ENCODE data around the gene ALDH8A1.

Gene ALDH8A1

DNA sequence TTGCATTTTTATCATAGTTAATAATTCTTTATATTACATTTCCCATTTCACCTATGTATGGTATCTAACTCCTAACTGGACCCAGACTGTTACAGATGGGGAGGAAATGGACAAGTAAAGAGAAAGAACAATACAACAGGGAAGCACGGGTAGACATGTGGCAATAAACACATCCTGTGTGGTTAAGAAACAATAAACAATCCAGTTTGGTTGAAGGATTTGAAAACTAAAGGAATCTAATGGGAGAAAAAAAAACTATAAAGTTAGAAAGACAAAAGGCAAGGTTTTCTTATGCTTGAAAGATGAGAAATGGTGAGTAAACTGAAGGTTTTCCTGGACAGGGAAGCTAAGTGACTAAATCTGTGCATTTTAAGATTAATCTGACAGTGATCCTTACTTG lies 34.9 kb upstream of the ALDH8A1 start:
- no peak for DNase-seq (ENCODE audit: low read depth)
- TF ChIP-seq, protein P1, sequence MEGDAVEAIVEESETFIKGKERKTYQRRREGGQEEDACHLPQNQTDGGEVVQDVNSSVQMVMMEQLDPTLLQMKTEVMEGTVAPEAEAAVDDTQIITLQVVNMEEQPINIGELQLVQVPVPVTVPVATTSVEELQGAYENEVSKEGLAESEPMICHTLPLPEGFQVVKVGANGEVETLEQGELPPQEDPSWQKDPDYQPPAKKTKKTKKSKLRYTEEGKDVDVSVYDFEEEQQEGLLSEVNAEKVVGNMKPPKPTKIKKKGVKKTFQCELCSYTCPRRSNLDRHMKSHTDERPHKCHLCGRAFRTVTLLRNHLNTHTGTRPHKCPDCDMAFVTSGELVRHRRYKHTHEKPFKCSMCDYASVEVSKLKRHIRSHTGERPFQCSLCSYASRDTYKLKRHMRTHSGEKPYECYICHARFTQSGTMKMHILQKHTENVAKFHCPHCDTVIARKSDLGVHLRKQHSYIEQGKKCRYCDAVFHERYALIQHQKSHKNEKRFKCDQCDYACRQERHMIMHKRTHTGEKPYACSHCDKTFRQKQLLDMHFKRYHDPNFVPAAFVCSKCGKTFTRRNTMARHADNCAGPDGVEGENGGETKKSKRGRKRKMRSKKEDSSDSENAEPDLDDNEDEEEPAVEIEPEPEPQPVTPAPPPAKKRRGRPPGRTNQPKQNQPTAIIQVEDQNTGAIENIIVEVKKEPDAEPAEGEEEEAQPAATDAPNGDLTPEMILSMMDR (IDR thresholded peaks at IDR 0.05; ENCODE audit: control insufficient read depth, extremely low read depth, insufficient read depth) = no peak
- H3K4me3 ChIP-seq (ENCODE audit: low read depth, low read length) = no peak overlapping the region

DNA sequence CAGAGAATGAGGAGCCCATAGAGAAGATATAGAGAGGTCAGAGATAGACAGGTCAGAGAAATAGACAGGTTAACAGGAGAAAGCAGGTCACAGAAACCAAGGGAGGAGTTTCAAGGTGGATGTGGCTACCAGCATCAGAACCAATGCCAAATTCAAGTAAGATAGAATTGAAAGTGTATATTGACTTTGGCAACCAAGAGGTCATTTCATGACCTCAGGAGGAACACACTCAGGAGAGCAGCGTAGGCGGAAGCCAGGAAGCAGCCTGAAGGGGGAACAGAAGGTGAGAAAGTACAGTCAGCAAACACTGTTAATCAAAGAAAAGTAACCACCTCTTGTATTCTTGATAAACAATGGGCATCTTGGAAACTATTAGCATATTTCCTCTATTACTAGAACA lies 33.9 kb upstream of the ALDH8A1 start:
- H3K4me3 ChIP-seq (ENCODE audit: low read depth, low read length) = no peak overlapping the region
- peak; percentile 27 for DNase-seq (ENCODE audit: low read depth)
- TF ChIP-seq, protein P1 (IDR thresholded peaks at IDR 0.05; ENCODE audit: control insufficient read depth, extremely low read depth, insufficient read depth) = no peak

DNA sequence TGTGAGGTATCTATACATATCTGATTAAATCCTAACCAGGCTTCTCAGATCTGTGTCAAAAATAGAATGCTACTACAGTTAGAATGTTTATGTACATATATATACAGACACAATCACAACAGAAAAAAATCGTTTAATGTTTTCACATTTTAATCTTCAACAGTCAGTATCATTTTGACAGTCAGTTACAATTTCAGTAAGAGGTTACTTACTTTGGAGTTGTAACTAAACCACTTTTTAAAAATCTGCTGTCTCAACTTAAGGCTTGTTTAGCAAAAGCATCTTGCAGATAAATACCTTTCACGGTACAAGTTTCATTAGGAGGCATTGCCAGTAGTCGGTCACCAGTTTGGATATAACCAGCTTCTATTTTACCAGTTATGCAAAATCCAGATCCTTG lies 32.3 kb upstream of the ALDH8A1 start:
- TF ChIP-seq, protein P1 (IDR thresholded peaks at IDR 0.05; ENCODE audit: control insufficient read depth, extremely low read depth, insufficient read depth) = no peak
- no peak overlapping the region for H3K4me3 ChIP-seq (ENCODE audit: low read depth, low read length)
- no peak for DNase-seq (ENCODE audit: low read depth)

DNA sequence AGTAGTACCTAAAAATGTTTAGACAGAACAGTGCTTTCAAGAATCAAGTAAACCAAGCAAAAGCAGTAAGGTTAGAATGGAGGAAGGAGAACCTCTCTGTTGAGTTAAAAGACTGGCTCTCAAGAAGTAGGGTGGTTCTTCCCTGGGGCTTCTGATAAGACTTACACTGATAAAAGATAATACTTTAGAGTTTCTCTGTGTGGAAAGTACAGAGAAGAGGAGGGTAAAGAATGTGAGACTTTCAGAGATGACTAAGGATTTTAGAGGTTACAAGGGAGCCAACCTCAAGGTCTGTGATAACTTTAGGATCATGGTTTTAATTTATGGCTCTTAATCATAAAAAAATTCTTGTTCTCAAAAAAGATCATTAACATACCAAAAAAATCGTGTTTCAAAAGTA lies 30.9 kb upstream of the ALDH8A1 start:
- no peak for DNase-seq (ENCODE audit: low read depth)
- no peak overlapping the region for H3K4me3 ChIP-seq (ENCODE audit: low read depth, low read length)
- TF ChIP-seq, protein P1 (IDR thresholded peaks at IDR 0.05; ENCODE audit: control insufficient read depth, extremely low read depth, insufficient read depth) = no peak

DNA sequence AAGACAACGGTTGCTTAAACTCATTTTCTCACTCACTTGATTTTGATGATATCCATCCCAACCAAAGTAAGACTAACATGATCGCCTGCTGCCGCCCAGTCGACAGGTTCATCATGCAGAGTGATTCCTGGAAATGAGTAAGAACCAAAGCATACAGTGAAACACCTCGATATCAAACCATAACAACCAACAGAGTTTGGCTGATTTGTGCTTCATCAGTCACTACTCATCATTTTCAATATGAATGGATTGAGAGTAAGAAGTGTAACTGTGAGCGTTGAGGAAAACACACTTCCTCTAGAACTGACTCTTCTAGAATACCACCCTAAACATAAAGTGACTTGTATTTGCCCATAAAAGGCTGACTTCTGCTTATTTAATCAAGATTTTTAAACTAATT lies 29.2 kb upstream of the ALDH8A1 start:
- no peak for DNase-seq (ENCODE audit: low read depth)
- no peak overlapping the region for H3K4me3 ChIP-seq (ENCODE audit: low read depth, low read length)
- TF ChIP-seq, protein P1 (IDR thresholded peaks at IDR 0.05; ENCODE audit: control insufficient read depth, extremely low read depth, insufficient read depth) = no peak

DNA sequence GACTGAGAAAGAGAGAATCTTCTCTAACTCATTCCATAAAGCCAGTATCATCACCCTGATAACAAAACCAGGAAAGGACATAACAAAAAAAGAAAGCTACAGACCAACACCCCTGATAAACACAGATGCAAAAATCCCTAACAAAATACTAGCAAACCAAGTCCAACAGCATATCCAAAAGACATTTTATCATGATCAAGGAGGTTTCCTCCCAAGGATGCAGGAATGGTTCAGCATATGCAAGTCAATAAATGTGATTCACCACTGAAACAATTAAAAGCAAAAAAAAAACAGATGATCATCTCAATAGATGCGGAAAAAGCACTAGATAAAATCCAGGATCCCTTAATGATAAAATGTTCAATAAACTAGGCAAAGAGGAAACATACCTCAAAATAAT lies 24.5 kb upstream of the ALDH8A1 start:
- TF ChIP-seq, protein P1 (IDR thresholded peaks at IDR 0.05; ENCODE audit: control insufficient read depth, extremely low read depth, insufficient read depth) = no peak
- H3K4me3 ChIP-seq (ENCODE audit: low read depth, low read length) = no peak overlapping the region
- DNase-seq (ENCODE audit: low read depth) = no peak

DNA sequence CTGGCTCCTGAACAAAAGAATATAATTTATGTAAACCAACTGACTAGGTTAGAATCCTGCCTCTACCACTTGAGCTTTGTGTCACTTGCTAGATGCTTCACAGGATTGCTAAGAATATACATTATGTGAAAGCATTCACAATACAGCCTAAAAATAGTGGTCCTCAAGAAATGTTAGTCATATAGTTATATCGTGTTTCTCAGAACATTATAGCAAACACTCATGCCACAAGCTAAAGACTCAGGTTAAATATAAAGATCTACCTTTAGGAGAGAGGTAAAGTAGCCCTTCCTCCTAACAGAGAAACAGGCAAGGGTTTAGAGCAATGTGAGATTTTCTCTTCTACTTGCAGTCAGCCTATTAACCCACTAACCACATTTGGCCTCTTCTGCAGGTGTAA lies 17.8 kb upstream of the ALDH8A1 start:
- TF ChIP-seq, protein P1 (IDR thresholded peaks at IDR 0.05; ENCODE audit: control insufficient read depth, extremely low read depth, insufficient read depth) = no peak
- DNase-seq (ENCODE audit: low read depth) = no peak
- no peak overlapping the region for H3K4me3 ChIP-seq (ENCODE audit: low read depth, low read length)
